22Rv1 (cell line): ENCODE data around the gene CLEC4F.

ENCODE experiments used
- H3K27ac ChIP-seq: fragments of 450-650 bp; 2 replicates; pipeline ENCODE4 v1.5.1; 2017
- CTCF ChIP-seq: fragments of 450-650 bp; IDR thresholded peaks from 2 replicates; pipeline ENCODE4 v1.5.1; 2017; ENCODE audit warnings: mild to moderate bottlenecking
- ZFX ChIP-seq: fragments of 450-650 bp; IDR thresholded peaks from 2 replicates; pipeline ENCODE4 v1.6.1; 2017; ENCODE audit warnings: antibody characterized with exemption, borderline replicate concordance

The CLEC4F gene

DNA sequence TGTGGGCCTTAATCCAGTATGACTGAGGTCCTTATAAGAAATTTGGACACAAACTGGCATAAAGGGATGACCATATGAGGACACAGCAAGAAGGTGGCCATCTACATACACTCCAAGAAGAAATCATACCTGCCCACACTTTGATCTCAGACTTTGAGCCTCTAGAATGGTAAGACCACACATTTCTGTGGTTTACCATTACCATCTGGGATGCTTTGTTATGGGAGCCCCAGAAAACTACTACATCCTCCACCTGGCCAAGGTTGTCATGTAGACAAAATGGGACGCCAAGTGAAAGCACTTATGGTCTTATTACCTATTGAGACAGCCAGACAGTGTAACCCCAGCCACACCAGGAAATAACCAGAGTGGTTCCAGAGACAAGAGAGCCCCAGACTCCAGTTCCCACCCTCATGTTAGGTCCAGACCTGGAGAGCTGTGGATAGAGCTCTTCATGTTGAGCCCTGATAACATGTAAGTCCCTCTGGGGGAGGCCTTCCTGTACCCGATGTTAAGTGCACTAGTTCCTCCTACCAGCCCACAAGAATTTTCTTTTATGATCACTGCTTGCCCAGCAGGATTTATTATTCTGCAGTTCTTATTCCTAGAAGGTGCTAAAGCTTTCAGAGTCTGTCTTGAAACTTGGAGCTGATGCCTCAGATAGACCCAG lies 47.8 kb downstream of the CLEC4F start:
- no peak for TF ChIP-seq CTCF
- no peak for TF ChIP-seq ZFX
- no peak overlapping the region for H3K27ac ChIP-seq

GRCh38 chr2:70771446-70771845 lies 49.0 kb downstream of the CLEC4F start:
- H3K27ac ChIP-seq: no peak overlapping the region
- no peak for TF ChIP-seq CTCF
- no peak for TF ChIP-seq ZFX

DNA sequence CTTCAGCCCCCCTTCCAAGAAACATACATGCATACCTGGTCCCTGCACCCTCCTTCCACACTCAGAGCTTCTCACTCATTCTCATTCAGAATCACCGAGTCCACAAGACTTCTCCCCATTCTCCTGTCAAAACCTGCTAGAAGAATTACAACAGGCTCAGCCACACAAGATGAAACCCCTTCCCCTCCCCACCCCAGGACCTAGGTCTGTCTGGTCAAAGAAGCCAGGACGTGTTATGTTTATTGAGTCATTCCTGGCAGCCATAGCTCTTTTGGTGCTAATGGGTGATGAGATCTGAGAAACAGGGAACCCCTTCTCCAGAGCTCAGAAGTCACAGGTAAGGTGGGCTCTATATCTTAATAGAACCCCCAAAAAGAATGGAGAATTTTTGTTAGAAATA lies 50.9 kb downstream of the CLEC4F start:
- H3K27ac ChIP-seq: no peak overlapping the region
- TF ChIP-seq CTCF: no peak
- no peak for TF ChIP-seq ZFX

DNA sequence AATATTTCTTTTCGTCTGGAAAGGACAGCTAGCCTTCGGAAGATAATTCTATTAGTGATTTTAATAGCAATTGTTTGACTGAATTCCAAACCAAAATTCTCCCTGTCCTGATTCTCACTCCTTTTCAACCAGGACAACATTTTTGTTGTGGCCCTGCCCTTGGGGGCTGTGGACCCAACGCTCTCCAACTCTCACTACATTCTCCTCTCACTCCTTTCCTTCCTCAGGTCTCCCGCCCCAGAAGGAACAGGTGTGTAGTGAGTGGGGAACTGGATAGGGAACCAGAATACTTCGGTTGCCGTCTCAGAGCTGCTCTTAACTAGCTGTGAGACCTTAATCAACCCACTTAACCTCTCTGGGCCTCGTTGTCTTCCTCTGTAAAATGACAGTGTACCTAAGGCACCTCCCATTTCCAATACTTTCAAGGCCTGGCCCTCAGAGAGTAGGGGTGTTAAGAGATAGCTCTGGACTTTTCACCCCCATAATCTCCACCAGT lies 51.8 kb downstream of the CLEC4F start:
- no peak overlapping the region for H3K27ac ChIP-seq

GRCh38 chr2:70767699-70768589 lies 52.5 kb downstream of the CLEC4F start, which contains the start of gene ADD2:
ADD2 (minus strand) TSS chr2:70768200; CDS start chr2:70706408, 61,792 bp downstream.
- H3K27ac ChIP-seq: no peak within 1 kb of the TSS
- TF ChIP-seq ZFX (no peak), CTCF (no peak)

More for the DNA sequence above, 51.8 kb downstream of the CLEC4F start:
- TF ChIP-seq ZFX (no peak), CTCF (no peak)

DNA sequence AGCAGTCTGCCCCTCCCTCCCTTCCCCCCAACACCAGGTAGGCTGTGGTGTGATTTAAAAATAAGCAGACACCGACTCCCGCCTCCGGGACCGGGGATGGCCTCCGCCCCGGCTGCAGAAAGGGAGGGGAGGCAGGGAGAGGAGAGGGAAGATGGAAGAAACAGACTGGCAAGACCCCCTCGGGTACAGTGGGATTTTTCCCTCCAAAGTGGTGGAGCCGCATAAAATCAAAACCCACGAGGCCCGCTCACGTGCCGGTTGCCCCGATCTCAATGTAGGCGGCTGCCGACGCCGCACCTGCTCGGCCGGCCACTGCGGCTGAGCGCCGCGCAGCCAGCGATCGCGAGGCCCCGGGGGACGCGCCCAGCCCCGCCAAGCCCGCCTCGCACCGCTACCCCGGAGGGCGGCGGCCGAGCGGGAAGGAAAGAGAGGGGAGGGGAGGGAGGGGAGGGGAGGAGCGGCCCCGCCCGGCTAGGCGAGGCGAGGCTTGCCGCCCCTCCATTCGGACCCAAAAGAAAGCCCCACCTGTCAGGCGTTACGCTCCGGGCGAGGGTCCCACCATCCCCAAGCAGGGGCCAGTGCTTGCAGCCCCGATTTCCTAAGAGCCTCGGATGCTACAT lies 53.2 kb downstream of the CLEC4F start:
- TF ChIP-seq CTCF (no peak), ZFX (no peak)
- H3K27ac ChIP-seq: no peak overlapping the region
